AG04450 (cell line): ENCODE results near the gene INTS13. TPM values are rescaled to one million over a fixed set of nuclear protein-coding genes. Genes with fewer than 3 reads are reported as not detected.
A peak's percentile ranks its signal among the peaks of the same experiment; 100 is the strongest.

Experiments used
- CTCF ChIA-PET: fragments of 300-600, 350-600 bp; formaldehyde crosslinking; extraction: SDS; loops from one replicate; lab custom pipeline; 2022; ENCODE audit warnings: antibody characterized with exemption, inconsistent platforms; lab: Charles Lee
- POLR2A ChIA-PET: fragments of 350-600 bp; formaldehyde crosslinking; extraction: SDS; loops from one replicate; lab custom pipeline; 2021; ENCODE audit warnings: antibody characterized with exemption, inconsistent platforms; lab: Yijun Ruan, JAX
- DNase-seq: peaks from one replicate; pipeline ENCODE4 v3.0.0-alpha.2; 2011; ENCODE audit warnings: low read depth, low spot score
- H3K27ac ChIP-seq: one replicate; pipeline ENCODE4 v1.5.1; 2012; ENCODE audit warnings: low read depth, low read length, control low read depth
- H3K27me3 ChIP-seq: one replicate; pipeline ENCODE4 v1.6.0; 2012; ENCODE audit warnings: low read length; ENCODE audit not compliant: control insufficient read depth, insufficient read depth
- H3K4me3 ChIP-seq: 2 replicates; pipeline ENCODE4 v1.5.1; 2011; ENCODE audit warnings: mild to moderate bottlenecking, low read depth, low read length, control low read depth
- H3K9me3 ChIP-seq: 2 replicates; pipeline ENCODE4 v1.5.1; 2012; ENCODE audit warnings: low read length; ENCODE audit not compliant: control insufficient read depth, insufficient read depth
- CTCF ChIP-seq: IDR thresholded peaks from 2 replicates; pipeline ENCODE4 v1.5.1; 2011; ENCODE audit warnings: low read depth, low read length, control low read depth, inconsistent platforms
- polyA minus RNA-seq: library from RNA; depleted of rRNA, polyadenylated mRNA; stranded (reverse); fragments of >200 nt; gene quantifications from 2 replicates; pipeline ENCODE4 v1.2.3, GENCODE V29; 2011; rRNA and poly(A)+ RNA removed
- polyA plus RNA-seq: library from polyadenylated mRNA; depleted of rRNA; stranded (reverse); fragments of >200 nt; gene quantifications from 2 replicates; pipeline ENCODE4 v1.2.3, GENCODE V29; 2011; rRNA removed

INTS13 gene
- polyA plus RNA-seq (21.3 and 38.3 TPM in 2 replicates), polyA minus RNA-seq (18.6 and 34.8 TPM in 2 replicates)

GRCh38 chr12:26937863-26938700, at the start of gene INTS13, which contains the start of gene FGFR1OP2:
TSS of gene INTS13 (minus strand) at chr12:26937981. CDS start at chr12:26936803, 1,178 bp downstream.
TSS of gene FGFR1OP2 (plus strand) at chr12:26938470. CDS start at chr12:26954159, 15,689 bp downstream.
- H3K27ac ChIP-seq = peak within 1 kb of the TSS; percentile 98
- CTCF ChIA-PET = interaction anchor here (1.0 kb wide), 1 partner anchor 78 kb away, joined by 3 read pairs; no protein-coding TSS in a partner anchor
- no peak for TF ChIP-seq CTCF
- peak; percentile 97 for DNase-seq
- peak within 1 kb of the TSS; percentile 94 for H3K4me3 ChIP-seq
- H3K27me3 ChIP-seq = no peaks in the 10 kb centered on the region
- POLR2A ChIA-PET = interaction anchor here (1.0 kb wide), 1 partner anchor 83 kb away, joined by 3 read pairs; no protein-coding TSS in a partner anchor
- no peaks in the 10 kb centered on the region; the same call in 1 of the 2 replicates for H3K9me3 ChIP-seq

- no peak for DNase-seq
- Histone ChIP-seq H3K27me3 (no peaks in the 10 kb centered on the region), H3K9me3 (no peaks in the 10 kb centered on the region), H3K27ac (no peak overlapping the region), H3K4me3 (no peak overlapping the region)
- ChIA-PET CTCF (no interaction called here), POLR2A (no interaction called here)
- TF ChIP-seq CTCF = no peak
Measured at GRCh38 chr12:26982866-26983265, 45.1 kb upstream of the INTS13 start.

GRCh38 chr12:26979733-26980132, 42.0 kb upstream of the INTS13 start:
- H3K27ac ChIP-seq = no peak overlapping the region
- no peaks in the 10 kb centered on the region for H3K9me3 ChIP-seq
- POLR2A ChIA-PET = no interaction called here
- no peak overlapping the region for H3K4me3 ChIP-seq
- no peaks in the 10 kb centered on the region for H3K27me3 ChIP-seq
- TF ChIP-seq CTCF = no peak
- CTCF ChIA-PET = interaction anchor here (2.2 kb wide), 1 partner anchor 36 kb away, joined by 10 read pairs; no protein-coding TSS in a partner anchor
- no peak for DNase-seq

- Histone ChIP-seq H3K27ac (no peak overlapping the region), H3K4me3 (no peak overlapping the region), H3K9me3 (no peaks in the 10 kb centered on the region), H3K27me3 (no peaks in the 10 kb centered on the region)
- ChIA-PET POLR2A (no interaction called here), CTCF (interaction anchor here (1.2 to 1.4 kb wide), 2 partner anchors 94 to 327 kb away, joined by 4 to 6 read pairs; no protein-coding TSS in a partner anchor)
- TF ChIP-seq CTCF = no peak
- DNase-seq = no peak
Measured at GRCh38 chr12:26978801-26979200, 41.0 kb upstream of the INTS13 start.

GRCh38 chr12:26976687-26977086, 38.9 kb upstream of the INTS13 start:
- CTCF ChIA-PET = interaction anchor here (1.0 to 1.2 kb wide), 2 partner anchors 39 to 166 kb away, joined by 3 to 4 read pairs; no protein-coding TSS in a partner anchor
- Histone ChIP-seq H3K9me3 (no peaks in the 10 kb centered on the region), H3K27ac (no peak overlapping the region), H3K27me3 (no peaks in the 10 kb centered on the region), H3K4me3 (no peak overlapping the region)
- no peak for DNase-seq
- TF ChIP-seq CTCF = no peak
- POLR2A ChIA-PET = no interaction called here
